PC-9 (cell line): Measurements from ENCODE around the gene KIAA0513. TPM values are rescaled to one million over a fixed set of nuclear protein-coding genes. Genes with fewer than 3 reads are reported as not detected.

Experiments used
- BruUV-seq: library from RNA; stranded (reverse); fragments of 400-500 nt; replicated peaks from 2 replicates; lab custom pipeline; 2021; lab: Mats Ljungman, UMichigan
- CTCF ChIA-PET: fragments of 300-600 bp; sonication (Branson Sonifier 250); formaldehyde crosslinking; loops from one replicate; lab custom pipeline; 2022; ENCODE audit warnings: antibody characterized with exemption; lab: Charles Lee
- POLR2A ChIA-PET: fragments of 300-600 bp; sonication (Branson Sonifier 250); formaldehyde crosslinking; loops from one replicate; lab custom pipeline; 2022; ENCODE audit warnings: antibody characterized with exemption; ENCODE audit not compliant: unreplicated experiment; lab: Charles Lee
- DNase-seq, 2 experiments: peaks; one replicate each; pipeline versions ENCODE4 v3.0.0 to v3.0.0-alpha.2; 2015 to 2022; ENCODE audit warnings: mixed read lengths in 1 of 2
- H2AFZ ChIP-seq: fragments of 200-600 bp; sonication (generic); 2 replicates; pipeline ENCODE4 v1.8.1; 2017; ENCODE audit warnings: antibody characterized with exemption
- H3F3A ChIP-seq: fragments of 200-600 bp; sonication (generic); 2 replicates; pipeline ENCODE4 v1.8.1; 2017; ENCODE audit warnings: antibody characterized with exemption, mild to moderate bottlenecking, low read depth; ENCODE audit not compliant: insufficient read depth
- H3K27ac ChIP-seq: fragments of 200-600 bp; sonication (generic); 2 replicates; pipeline ENCODE4 v1.6.1; 2016; ENCODE audit warnings: mixed run types
- H3K27me3 ChIP-seq: fragments of 200-600 bp; sonication (generic); 2 replicates; pipeline ENCODE4 v1.6.1; 2016; ENCODE audit warnings: low read depth, mixed run types; ENCODE audit not compliant: insufficient read depth
- H3K36me3 ChIP-seq: fragments of 200-600 bp; sonication (generic); 2 replicates; pipeline ENCODE4 v1.6.1; 2016; ENCODE audit warnings: low read depth, mixed run types
- H3K4me1 ChIP-seq: fragments of 200-600 bp; sonication (generic); replicated peaks from 2 replicates; pipeline ENCODE4 v1.6.1; 2016; ENCODE audit warnings: mixed run types; ENCODE audit not compliant: insufficient read depth
- H3K4me2 ChIP-seq: fragments of 200-600 bp; sonication (generic); 2 replicates; pipeline ENCODE4 v1.6.1; 2017; ENCODE audit warnings: mixed run types
- H3K4me3 ChIP-seq: fragments of 200-600 bp; sonication (generic); 2 replicates; pipeline ENCODE4 v1.6.1; 2016; ENCODE audit warnings: mixed run types
- H3K79me2 ChIP-seq: fragments of 200-600 bp; sonication (generic); 2 replicates; pipeline ENCODE4 v1.6.1; 2017; ENCODE audit warnings: low read depth, mixed run types
- H3K9me2 ChIP-seq: fragments of 200-600 bp; sonication (generic); 2 replicates; pipeline ENCODE4 v1.8.1; 2017; ENCODE audit warnings: mild to moderate bottlenecking; ENCODE audit not compliant: insufficient read depth
- H3K9me3 ChIP-seq: fragments of 200-600 bp; sonication (generic); 2 replicates; pipeline ENCODE4 v1.8.1; 2016; ENCODE audit warnings: low read depth; ENCODE audit not compliant: insufficient read depth
- H4K20me1 ChIP-seq: fragments of 200-600 bp; sonication (generic); 2 replicates; pipeline ENCODE4 v1.8.1; 2017; ENCODE audit not compliant: insufficient read depth
- CTCF ChIP-seq: fragments of 200-600 bp; sonication (generic); conservative IDR thresholded peaks from 2 replicates; pipeline ENCODE4 v1.6.1; 2017; ENCODE audit warnings: mixed run types, antibody characterized with exemption, mild to moderate bottlenecking, moderate library complexity
- EZH2 ChIP-seq: fragments of 200-600 bp; sonication (generic); IDR thresholded peaks from 2 replicates; pipeline ENCODE4 v1.8.0; 2017; ENCODE audit warnings: antibody characterized with exemption, low read depth
- intact Hi-C: fragments of 100-400 bp; cut with micrococcal nuclease; formaldehyde crosslinking; loops from one replicate; pipeline ENCODE4 v1.10.0; 2022; ENCODE audit not compliant: unreplicated experiment
- total RNA-seq: library from RNA; stranded (reverse); gene quantifications from 2 replicates; pipeline ENCODE4 v1.2.3, GENCODE V29; 2021

KIAA0513 gene
- total RNA-seq, 1 experiment from 2014 or later = 4.3 TPM

GRCh38 chr16:85057212-85057889 lies 29.8 kb downstream of the KIAA0513 start:
- no peaks in the 10 kb centered on the region for H3K36me3 ChIP-seq
- no TSS peak for BruUV-seq
- peak in 1 of 2 experiments; percentile 8 for DNase-seq
- no peaks in the 10 kb centered on the region for H3K79me2 ChIP-seq
- CTCF ChIA-PET = interaction anchor here (0.5 kb wide), 1 partner anchor 85 kb away, joined by 4 read pairs; no protein-coding TSS in a partner anchor
- no peak overlapping the region for H3K4me2 ChIP-seq
- H2AFZ ChIP-seq = no peak overlapping the region
- no peak overlapping the region for H3K4me3 ChIP-seq
- no peaks in the 10 kb centered on the region for H3K9me3 ChIP-seq
- H3K27ac ChIP-seq = no peak overlapping the region
- peak; percentile 62 for TF ChIP-seq CTCF
- no peak for TF ChIP-seq EZH2
- no peaks in the 10 kb centered on the region for H4K20me1 ChIP-seq
- POLR2A ChIA-PET = interaction anchor here (0.6 kb wide), 1 partner anchor 59 kb away, joined by 5 read pairs; no protein-coding TSS in a partner anchor
- peaks cover 7% of the 10 kb centered on the region; the same call in 1 of the 2 replicates for H3F3A ChIP-seq
- intact Hi-C loops = no loop called here
- no peaks in the 10 kb centered on the region for H3K9me2 ChIP-seq
- H3K27me3 ChIP-seq = no peaks in the 10 kb centered on the region
- peaks cover 16% of the 10 kb centered on the region for H3K4me1 ChIP-seq

GRCh38 chr16:85057948-85058347 lies 30.4 kb downstream of the KIAA0513 start:
- DNase-seq = no peak
- CTCF ChIA-PET = interaction anchor here (0.5 kb wide), 1 partner anchor 86 kb away, joined by 4 read pairs; no protein-coding TSS in a partner anchor

GRCh38 chr16:85058909-85059308 lies 31.3 kb downstream of the KIAA0513 start:
- no peak for TF ChIP-seq CTCF
- TF ChIP-seq EZH2 = no peak
- H4K20me1 ChIP-seq = no peaks in the 10 kb centered on the region
- no TSS peak for BruUV-seq
- ChIA-PET CTCF (no interaction called here), POLR2A (no interaction called here)
- no peak overlapping the region for H3K4me3 ChIP-seq
- no peak for DNase-seq
- no peaks in the 10 kb centered on the region for H3K9me3 ChIP-seq
- H3K4me1 ChIP-seq = peaks cover 16% of the 10 kb centered on the region
- peaks cover 7% of the 10 kb centered on the region; the same call in 1 of the 2 replicates for H3F3A ChIP-seq
- intact Hi-C loops = no loop called here
- H2AFZ ChIP-seq = no peak overlapping the region
- H3K4me2 ChIP-seq = no peak overlapping the region
- H3K27ac ChIP-seq = no peak overlapping the region
- H3K27me3 ChIP-seq = no peaks in the 10 kb centered on the region
- no peaks in the 10 kb centered on the region for H3K9me2 ChIP-seq
- H3K36me3 ChIP-seq = no peaks in the 10 kb centered on the region
- no peaks in the 10 kb centered on the region for H3K79me2 ChIP-seq

More at GRCh38 chr16:85057948-85058347, 30.4 kb downstream of the KIAA0513 start:
- Histone ChIP-seq H2AFZ (no peak overlapping the region), H3K36me3 (no peaks in the 10 kb centered on the region), H3K9me2 (no peaks in the 10 kb centered on the region), H3K4me1 (peaks cover 16% of the 10 kb centered on the region), H3K27me3 (no peaks in the 10 kb centered on the region), H3K9me3 (no peaks in the 10 kb centered on the region), H3F3A (peaks cover 7% of the 10 kb centered on the region; the same call in 1 of the 2 replicates), H3K4me3 (no peak overlapping the region), H3K27ac (no peak overlapping the region), H3K79me2 (no peaks in the 10 kb centered on the region), H3K4me2 (no peak overlapping the region), H4K20me1 (no peaks in the 10 kb centered on the region)
- POLR2A ChIA-PET = interaction anchor here (0.6 kb wide), 1 partner anchor 59 kb away, joined by 5 read pairs; no protein-coding TSS in a partner anchor
- BruUV-seq = no TSS peak
- TF ChIP-seq EZH2 = no peak
- intact Hi-C loops = no loop called here
